HepG2 (cell line): ENCODE measurements around the gene STAB2. TPM values are rescaled to one million over a fixed set of nuclear protein-coding genes. Genes with fewer than 3 reads are reported as not detected.

Source experiments
- ASH2L ChIP-seq: fragments of 300-600, 200-600 bp; sonication (generic); IDR thresholded peaks from 2 replicates; pipeline ENCODE4 v1.7.0; 2017; ENCODE audit warnings: low read depth, mild to moderate bottlenecking, moderate library complexity, mixed read lengths, low read length; ENCODE audit not compliant: insufficient read length
- BRD4 ChIP-seq: sonication (generic); formaldehyde crosslinking; IDR thresholded peaks from 2 replicates; pipeline ENCODE4 v1.4.0; 2020; ENCODE audit warnings: missing genetic modification reagents
- EZH2 ChIP-seq: conservative IDR thresholded peaks from 2 replicates; pipeline ENCODE4 v1.6.1; 2012; ENCODE audit warnings: mild to moderate bottlenecking, low read depth, low read length, moderate library complexity
- FOSL2 ChIP-seq: sonication (generic); formaldehyde crosslinking; IDR thresholded peaks from 2 replicates; pipeline ENCODE4 v1.4.0; 2020; ENCODE audit warnings: missing genetic modification reagents
- KLF15 ChIP-seq: sonication (generic); formaldehyde crosslinking; IDR thresholded peaks from 2 replicates; pipeline ENCODE4 v1.8.1; 2023; ENCODE audit warnings: borderline replicate concordance, mild to moderate bottlenecking, inconsistent platforms, missing genetic modification reagents, mixed read lengths
- MTF1 ChIP-seq: sonication (generic); formaldehyde crosslinking; IDR thresholded peaks from 2 replicates; pipeline ENCODE4 v1.5.0; 2020; ENCODE audit warnings: missing genetic modification reagents
- MXD4 ChIP-seq: IDR thresholded peaks from 2 replicates; pipeline ENCODE4 v1.6.1; 2016; ENCODE audit warnings: mild to moderate bottlenecking, missing biosample characterization, missing genetic modification reagents
- PRMT3 ChIP-seq: sonication (generic); formaldehyde crosslinking; IDR thresholded peaks from 2 replicates; pipeline ENCODE4 v1.8.1; 2022; ENCODE audit warnings: low read depth, mild to moderate bottlenecking, moderate library complexity, missing genetic modification reagents, borderline replicate concordance
- SP140L ChIP-seq: sonication (generic); formaldehyde crosslinking; IDR thresholded peaks from 2 replicates; pipeline ENCODE4 v1.4.0; 2020; ENCODE audit warnings: missing genetic modification reagents, borderline replicate concordance
- TCF12 ChIP-seq, 2 experiments: fragments of 450-650 bp in 1 of 2; sonication (generic) in 1 of 2; formaldehyde crosslinking in 1 of 2; IDR thresholded peaks; 2 replicates each; pipeline versions ENCODE4 v1.6.1 to v1.8.0; 2017 to 2022; ENCODE audit warnings: antibody characterized with exemption in 1 of 2, mild to moderate bottlenecking in 1 of 2, missing genetic modification reagents in 1 of 2, moderate library complexity in 1 of 2
- TCF7L2 ChIP-seq: IDR thresholded peaks from 2 replicates; pipeline ENCODE4 v1.6.1; 2011; ENCODE audit warnings: mild to moderate bottlenecking, low read depth, low read length, moderate library complexity
- U2AF2 ChIP-seq: fragments of 200-400 bp; formaldehyde crosslinking; IDR thresholded peaks from 2 replicates; pipeline ENCODE4 v1.6.1; 2017; ENCODE audit warnings: low read depth, mild to moderate bottlenecking, low read length
- ZBTB1 ChIP-seq: sonication (generic); formaldehyde crosslinking; IDR thresholded peaks from 2 replicates; pipeline ENCODE4 v1.4.0; 2020; ENCODE audit warnings: missing genetic modification reagents, borderline replicate concordance
- ZBTB38 ChIP-seq: sonication (generic); formaldehyde crosslinking; IDR thresholded peaks from 2 replicates; pipeline ENCODE4 v1.5.1; 2020; ENCODE audit warnings: mild to moderate bottlenecking, missing genetic modification reagents
- ZFP36L2 ChIP-seq: sonication (generic); formaldehyde crosslinking; IDR thresholded peaks from 2 replicates; pipeline ENCODE4 v1.4.0; 2020; ENCODE audit warnings: missing genetic modification reagents
- ZKSCAN1 ChIP-seq: fragments of 150-350 bp; IDR thresholded peaks from 2 replicates; pipeline ENCODE4 v1.6.1; 2014; ENCODE audit warnings: low read length
- ZMYM2 ChIP-seq: sonication (generic); formaldehyde crosslinking; IDR thresholded peaks from 2 replicates; pipeline ENCODE4 v1.8.0; 2022; ENCODE audit warnings: mild to moderate bottlenecking, missing genetic modification reagents
- ZNF264 ChIP-seq: sonication (generic); formaldehyde crosslinking; IDR thresholded peaks from 2 replicates; pipeline ENCODE4 v1.4.0; 2020; ENCODE audit warnings: missing genetic modification reagents
- ZNF329 ChIP-seq: sonication (generic); formaldehyde crosslinking; IDR thresholded peaks from 2 replicates; pipeline ENCODE4 v1.9.0; 2021; ENCODE audit warnings: low read depth, mild to moderate bottlenecking, missing genetic modification reagents
- ZNF343 ChIP-seq: sonication (generic); formaldehyde crosslinking; IDR thresholded peaks from 2 replicates; pipeline ENCODE4 v1.4.0; 2020; ENCODE audit warnings: mild to moderate bottlenecking, missing genetic modification reagents
- polyA plus RNA-seq, 8 experiments: library from polyadenylated mRNA; depleted of rRNA in 3 of 8; stranded (reverse) in 7 of 8; unstranded in 1 of 8; fragments of >200 nt; fragmentation: Illumina TruSeq in 4 of 8; extraction: Trizol in 4 of 8; gene quantifications; 2 replicates each; pipeline versions ENCODE4 v1.2.1 to v1.2.3, GENCODE V29; 2011 to 2016; ENCODE audit warnings: low read depth in 4 of 8, missing spikeins in 1 of 8, mixed read lengths in 1 of 8; ENCODE audit not compliant: insufficient read depth in 1 of 8
- total RNA-seq, 5 experiments: library from RNA; depleted of rRNA; stranded (reverse); fragments of >200 nt; fragmentation: Illumina TruSeq; extraction: Trizol; gene quantifications; 2 replicates each; pipeline ENCODE4 v1.2.3, GENCODE V29; 2016; ENCODE audit warnings: low read depth in 1 of 5
- TF ChIP-seq, protein P1 (sequence below): sonication (generic); formaldehyde crosslinking; IDR thresholded peaks from 2 replicates; pipeline ENCODE4 v1.4.0; 2020; ENCODE audit warnings: missing genetic modification reagents, borderline replicate concordance
- TF ChIP-seq, protein P2 (sequence below): sonication (generic); formaldehyde crosslinking; IDR thresholded peaks from 2 replicates; pipeline ENCODE4 v1.5.0; 2020; ENCODE audit warnings: mild to moderate bottlenecking, low read depth, missing genetic modification reagents, borderline replicate concordance
- TF ChIP-seq, protein P3 (sequence below): sonication (generic); formaldehyde crosslinking; IDR thresholded peaks from 2 replicates; pipeline ENCODE4 v1.5.0; 2020; ENCODE audit warnings: missing genetic modification reagents

STAB2 gene
- total and polyA plus RNA-seq, 2 of the 13 experiments (the other 11 are each of a cell fraction or from before 2014, with no cell fraction given), result not detected

DNA sequence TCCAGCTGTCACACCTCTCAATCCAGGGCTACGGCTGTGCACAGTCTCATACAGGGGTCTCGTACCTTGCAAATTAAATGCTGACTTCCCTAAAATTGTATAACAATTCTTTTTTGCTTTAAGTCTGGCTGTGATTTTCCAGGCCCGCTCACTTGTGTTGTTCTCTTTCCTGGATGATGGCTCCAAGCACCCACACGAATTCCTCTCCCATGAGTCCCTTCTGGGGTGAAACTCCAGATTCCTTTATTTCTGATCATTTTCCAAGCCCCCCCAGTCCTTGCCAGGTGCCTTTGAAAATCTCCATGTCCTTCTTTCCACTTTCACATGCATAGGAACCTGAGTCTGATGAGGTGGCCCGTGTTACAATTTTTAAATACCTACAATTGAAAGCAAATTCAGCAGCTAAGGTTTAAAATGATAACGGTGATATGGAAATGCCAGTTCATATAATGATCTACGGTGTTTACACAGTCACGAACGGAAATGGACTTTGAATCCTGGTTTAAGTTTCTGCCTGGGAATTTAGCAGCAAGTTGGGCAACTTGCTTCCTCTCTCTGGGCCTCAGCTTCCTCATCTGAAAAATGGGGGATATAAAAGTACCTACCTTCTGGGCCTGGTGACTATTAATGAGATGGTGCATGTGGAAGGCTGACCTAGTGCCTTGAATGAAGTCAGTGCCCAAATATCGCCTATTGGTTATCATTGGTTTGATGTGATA lies 85.5 kb downstream of the STAB2 start (continued):
- TF ChIP-seq ZNF329, result no peak
- no peak for TF ChIP-seq TCF7L2
- no peak for TF ChIP-seq ZNF343 (CRISPR knock-in tag)
- TF ChIP-seq PRMT3, result no peak
- TF ChIP-seq EZH2, result no peak
- TF ChIP-seq ZBTB38 (CRISPR knock-in tag), result no peak
- TF ChIP-seq, protein P1, sequence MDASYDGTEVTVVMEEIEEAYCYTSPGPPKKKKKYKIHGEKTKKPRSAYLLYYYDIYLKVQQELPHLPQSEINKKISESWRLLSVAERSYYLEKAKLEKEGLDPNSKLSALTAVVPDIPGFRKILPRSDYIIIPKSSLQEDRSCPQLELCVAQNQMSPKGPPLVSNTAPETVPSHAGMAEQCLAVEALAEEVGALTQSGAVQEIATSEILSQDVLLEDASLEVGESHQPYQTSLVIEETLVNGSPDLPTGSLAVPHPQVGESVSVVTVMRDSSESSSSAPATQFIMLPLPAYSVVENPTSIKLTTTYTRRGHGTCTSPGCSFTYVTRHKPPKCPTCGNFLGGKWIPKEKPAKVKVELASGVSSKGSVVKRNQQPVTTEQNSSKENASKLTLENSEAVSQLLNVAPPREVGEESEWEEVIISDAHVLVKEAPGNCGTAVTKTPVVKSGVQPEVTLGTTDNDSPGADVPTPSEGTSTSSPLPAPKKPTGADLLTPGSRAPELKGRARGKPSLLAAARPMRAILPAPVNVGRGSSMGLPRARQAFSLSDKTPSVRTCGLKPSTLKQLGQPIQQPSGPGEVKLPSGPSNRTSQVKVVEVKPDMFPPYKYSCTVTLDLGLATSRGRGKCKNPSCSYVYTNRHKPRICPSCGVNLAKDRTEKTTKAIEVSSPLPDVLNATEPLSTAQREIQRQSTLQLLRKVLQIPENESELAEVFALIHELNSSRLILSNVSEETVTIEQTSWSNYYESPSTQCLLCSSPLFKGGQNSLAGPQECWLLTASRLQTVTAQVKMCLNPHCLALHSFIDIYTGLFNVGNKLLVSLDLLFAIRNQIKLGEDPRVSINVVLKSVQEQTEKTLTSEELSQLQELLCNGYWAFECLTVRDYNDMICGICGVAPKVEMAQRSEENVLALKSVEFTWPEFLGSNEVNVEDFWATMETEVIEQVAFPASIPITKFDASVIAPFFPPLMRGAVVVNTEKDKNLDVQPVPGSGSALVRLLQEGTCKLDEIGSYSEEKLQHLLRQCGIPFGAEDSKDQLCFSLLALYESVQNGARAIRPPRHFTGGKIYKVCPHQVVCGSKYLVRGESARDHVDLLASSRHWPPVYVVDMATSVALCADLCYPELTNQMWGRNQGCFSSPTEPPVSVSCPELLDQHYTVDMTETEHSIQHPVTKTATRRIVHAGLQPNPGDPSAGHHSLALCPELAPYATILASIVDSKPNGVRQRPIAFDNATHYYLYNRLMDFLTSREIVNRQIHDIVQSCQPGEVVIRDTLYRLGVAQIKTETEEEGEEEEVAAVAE, result no peak
- TF ChIP-seq FOSL2 (CRISPR knock-in tag), result peak; percentile 15; the same call in 1 of the 2 replicates
- no peak for TF ChIP-seq MTF1 (CRISPR knock-in tag)
- TF ChIP-seq, protein P2, sequence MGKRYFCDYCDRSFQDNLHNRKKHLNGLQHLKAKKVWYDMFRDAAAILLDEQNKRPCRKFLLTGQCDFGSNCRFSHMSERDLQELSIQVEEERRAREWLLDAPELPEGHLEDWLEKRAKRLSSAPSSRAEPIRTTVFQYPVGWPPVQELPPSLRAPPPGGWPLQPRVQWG (CRISPR knock-in tag), result no peak
- TF ChIP-seq ZKSCAN1, result 0 out of 2 replicates have a peak, but pooled peaks have one; percentile 14
- no peak for TF ChIP-seq SP140L (CRISPR knock-in tag)
- TF ChIP-seq, protein P3, sequence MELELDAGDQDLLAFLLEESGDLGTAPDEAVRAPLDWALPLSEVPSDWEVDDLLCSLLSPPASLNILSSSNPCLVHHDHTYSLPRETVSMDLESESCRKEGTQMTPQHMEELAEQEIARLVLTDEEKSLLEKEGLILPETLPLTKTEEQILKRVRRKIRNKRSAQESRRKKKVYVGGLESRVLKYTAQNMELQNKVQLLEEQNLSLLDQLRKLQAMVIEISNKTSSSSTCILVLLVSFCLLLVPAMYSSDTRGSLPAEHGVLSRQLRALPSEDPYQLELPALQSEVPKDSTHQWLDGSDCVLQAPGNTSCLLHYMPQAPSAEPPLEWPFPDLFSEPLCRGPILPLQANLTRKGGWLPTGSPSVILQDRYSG (CRISPR knock-in tag), result no peak
- TF ChIP-seq TCF12 (IDR thresholded peaks at IDR 0.05), result no peak
- TF ChIP-seq TCF12 (CRISPR knock-in tag; IDR thresholded peaks at IDR 0.05), result no peak
- TF ChIP-seq ZFP36L2, result no peak
- TF ChIP-seq ZNF264 (CRISPR knock-in tag), result no peak
- no peak for TF ChIP-seq BRD4
- no peak for TF ChIP-seq MXD4 (CRISPR knock-in tag)
- TF ChIP-seq U2AF2, result no peak
- TF ChIP-seq KLF15, result no peak
- no peak for TF ChIP-seq ZBTB1 (CRISPR knock-in tag)
- peak; percentile 73; the same call in 1 of the 2 replicates for TF ChIP-seq ZMYM2
- peak; percentile 56 for TF ChIP-seq ASH2L
